ENCODE data around the gene DSCAM.

Gene DSCAM

GRCh38 chr21:40837456-40837855 is 9.5 kb downstream of the DSCAM start:
- no peak for DNase-seq (ENCODE audit: low read depth in 2 of 2)

- DNase-seq (ENCODE audit: low read depth in 2 of 2): no peak
Measured at GRCh38 chr21:40835184-40835694, 11.7 kb downstream of the DSCAM start.

- no peak for DNase-seq (ENCODE audit: low read depth in 2 of 2)
Measured at GRCh38 chr21:40833184-40833583, 13.8 kb downstream of the DSCAM start.

- no peak for DNase-seq (ENCODE audit: low read depth in 2 of 2)
Measured at GRCh38 chr21:40832316-40832715, 14.6 kb downstream of the DSCAM start.

GRCh38 chr21:40830836-40831235 is 16.1 kb downstream of the DSCAM start:
- DNase-seq (ENCODE audit: low read depth in 2 of 2): no peak

GRCh38 chr21:40829791-40830190 is 17.2 kb downstream of the DSCAM start:
- DNase-seq (ENCODE audit: low read depth in 2 of 2): no peak

GRCh38 chr21:40829308-40829707 is 17.6 kb downstream of the DSCAM start:
- DNase-seq (ENCODE audit: low read depth in 2 of 2): no peak

- DNase-seq (ENCODE audit: low read depth in 2 of 2): no peak
Measured at GRCh38 chr21:40827509-40827908, 19.4 kb downstream of the DSCAM start.

GRCh38 chr21:40819071-40819900 is 27.7 kb downstream of the DSCAM start:
- DNase-seq (ENCODE audit: low read depth in 2 of 2): no peak

- DNase-seq (ENCODE audit: low read depth in 2 of 2): no peak
Measured at GRCh38 chr21:40813918-40814317, 33.0 kb downstream of the DSCAM start.

- DNase-seq (ENCODE audit: low read depth in 2 of 2): no peak
Measured at GRCh38 chr21:40809673-40810197, 37.2 kb downstream of the DSCAM start.

GRCh38 chr21:40803101-40803500 is 43.9 kb downstream of the DSCAM start:
- no peak for DNase-seq (ENCODE audit: low read depth in 2 of 2)

GRCh38 chr21:40800126-40800525 is 46.8 kb downstream of the DSCAM start:
- DNase-seq (ENCODE audit: low read depth in 2 of 2): no peak

GRCh38 chr21:40797891-40798290 is 49.1 kb downstream of the DSCAM start:
- no peak for DNase-seq (ENCODE audit: low read depth in 2 of 2)

- DNase-seq (ENCODE audit: low read depth in 2 of 2): no peak
Measured at GRCh38 chr21:40797410-40797809, 49.5 kb downstream of the DSCAM start.

GRCh38 chr21:40796464-40796863 is 50.5 kb downstream of the DSCAM start:
- no peak for DNase-seq (ENCODE audit: low read depth in 2 of 2)

- no peak for DNase-seq (ENCODE audit: low read depth in 2 of 2)
Measured at GRCh38 chr21:40795313-40795712, 51.6 kb downstream of the DSCAM start.

GRCh38 chr21:40792691-40793456 is 54.1 kb downstream of the DSCAM start:
- no peak for DNase-seq (ENCODE audit: low read depth in 2 of 2)

- no peak for DNase-seq (ENCODE audit: low read depth in 2 of 2)
Measured at GRCh38 chr21:40788635-40789034, 58.3 kb downstream of the DSCAM start.

- DNase-seq (ENCODE audit: low read depth in 2 of 2): no peak
Measured at GRCh38 chr21:40783404-40783803, 63.6 kb downstream of the DSCAM start.

GRCh38 chr21:40770435-40771055 is 76.4 kb downstream of the DSCAM start:
- no peak for DNase-seq (ENCODE audit: low read depth in 2 of 2)

- DNase-seq (ENCODE audit: low read depth in 2 of 2): no peak
Measured at GRCh38 chr21:40769231-40769630, 77.7 kb downstream of the DSCAM start.
